ENCODE results near the gene AXIN1. TPM values are rescaled to one million over a fixed set of nuclear protein-coding genes. Genes with fewer than 3 reads are reported as not detected.
A peak's percentile ranks its signal among the peaks of the same experiment; 100 is the strongest.

The AXIN1 gene
- total and polyA plus RNA-seq, 9 of the 15 experiments (the other 6 are each of a cell fraction or from before 2014, with no cell fraction given): 0.42 to 58.0 (median 25.9) TPM

DNA sequence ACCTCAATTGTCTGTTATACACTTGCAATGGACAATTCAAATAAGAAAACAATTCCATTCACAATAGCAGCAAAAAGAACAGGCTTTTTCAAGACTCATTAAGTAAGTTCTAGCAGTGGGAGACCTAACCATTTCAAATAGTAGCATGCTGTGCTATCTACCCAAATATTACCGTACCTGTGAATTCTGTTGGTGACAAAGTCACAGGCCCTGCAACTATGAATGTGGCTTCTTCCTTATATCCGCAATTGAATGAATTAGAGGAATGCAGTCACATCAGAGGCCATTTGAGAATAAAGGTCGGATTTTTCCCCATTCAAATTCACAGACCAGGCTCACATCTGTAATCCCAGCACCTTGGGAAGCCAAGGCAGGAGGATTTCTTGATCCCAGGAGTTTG is 43.7 kb upstream of the AXIN1 start:
- peaks cover 29 to 55% of the 10 kb centered on the region in 2 experiments for H3K4me1 ChIP-seq (replicated peaks in 1 of 2; ENCODE audit: control insufficient read depth in 2 of 2, insufficient read depth in 2 of 2, low read length in 2 of 2)
- H4K20me1 ChIP-seq (replicated peaks; ENCODE audit: control insufficient read depth, insufficient read depth, low read length): no peaks in the 10 kb centered on the region
- ATAC-seq: no peak
- ChIA-PET POLR2A (interaction anchor here (0.6 to 1.2 kb wide), 8 partner anchors 9 to 280 kb away, joined by 3 to 5 read pairs (median 3); partner anchors contain the start of genes CAPN15 and METTL26), CTCF (ENCODE audit: low intra/inter-chr PET ratio) (no interaction called here)
- H3K27ac ChIP-seq (ENCODE audit: extremely low read depth, low read depth, low read length): peak overlapping the region; percentile 95
- H3K4me2 ChIP-seq (ENCODE audit: insufficient read depth, low read length): peak overlapping the region; percentile 90
- peak overlapping the region; percentile 76 to 94; a peak in 3 of 4 replicates for H3K9ac ChIP-seq (ENCODE audit: insufficient read depth in 1 of 2, low read depth in 2 of 2, low read length in 2 of 2)
- in situ Hi-C loops (cut with MboI): loop anchor here (10.0 kb wide), 1 partner anchor 279 kb away; the partner anchor contains the start of gene RHBDL1
- no peaks in the 10 kb centered on the region for H3K9me1 ChIP-seq (ENCODE audit: control insufficient read depth, insufficient read depth, low read length)
- H3K4me3 ChIP-seq: peak overlapping the region; percentile 70
- intact Hi-C loops (cut with micrococcal nuclease): loop anchor here (5.0 to 10.0 kb wide), 3 partner anchors 89 to 286 kb away; partner anchors contain the start of genes JMJD8, RHOT2 and STUB1
- H3K79me2 ChIP-seq (ENCODE audit: control insufficient read depth, insufficient read depth, low read length): peaks cover 56% of the 10 kb centered on the region
- DNase-seq (ENCODE audit: extremely low read depth in 1 of 4, low spot score in 3 of 4): no peak
- H3K27me3 ChIP-seq (ENCODE audit: control insufficient read depth in 2 of 2, insufficient read depth in 2 of 2, low read length in 2 of 2): no peaks in the 10 kb centered on the region
- TSS peak; percentile 56 for BruUV-seq (replicated peaks)
- 5% methylated on average over 3 of the region's 3 CpGs for WGBS (ENCODE audit: insufficient coverage, low coverage, missing lambda C conversion rate)
- peak overlapping the region; percentile 90 for H2AFZ ChIP-seq (ENCODE audit: low read depth, low read length)
- no peak for FAIRE-seq
- H3K9me3 ChIP-seq (replicated peaks; ENCODE audit: control insufficient read depth, insufficient read depth, low read depth, low read length): peaks cover 3% of the 10 kb centered on the region; the same call in 1 of the 2 replicates
- H3K36me3 ChIP-seq (ENCODE audit: control insufficient read depth, insufficient read depth, low read length): peaks cover 24% of the 10 kb centered on the region
- TF ChIP-seq SAFB (IDR thresholded peaks at IDR 0.05; ENCODE audit: borderline replicate concordance, low read depth, low read length): no peak
- no peak for TF ChIP-seq ZNF583 (CRISPR knock-in tag; IDR thresholded peaks at IDR 0.05)
- TF ChIP-seq ZFX (CRISPR knock-in tag; IDR thresholded peaks at IDR 0.05): no peak
- TF ChIP-seq LCOR (CRISPR knock-in tag; IDR thresholded peaks at IDR 0.05): 0 out of 2 replicates have a peak, but pooled peaks have one; percentile 24
- TF ChIP-seq, protein P1, sequence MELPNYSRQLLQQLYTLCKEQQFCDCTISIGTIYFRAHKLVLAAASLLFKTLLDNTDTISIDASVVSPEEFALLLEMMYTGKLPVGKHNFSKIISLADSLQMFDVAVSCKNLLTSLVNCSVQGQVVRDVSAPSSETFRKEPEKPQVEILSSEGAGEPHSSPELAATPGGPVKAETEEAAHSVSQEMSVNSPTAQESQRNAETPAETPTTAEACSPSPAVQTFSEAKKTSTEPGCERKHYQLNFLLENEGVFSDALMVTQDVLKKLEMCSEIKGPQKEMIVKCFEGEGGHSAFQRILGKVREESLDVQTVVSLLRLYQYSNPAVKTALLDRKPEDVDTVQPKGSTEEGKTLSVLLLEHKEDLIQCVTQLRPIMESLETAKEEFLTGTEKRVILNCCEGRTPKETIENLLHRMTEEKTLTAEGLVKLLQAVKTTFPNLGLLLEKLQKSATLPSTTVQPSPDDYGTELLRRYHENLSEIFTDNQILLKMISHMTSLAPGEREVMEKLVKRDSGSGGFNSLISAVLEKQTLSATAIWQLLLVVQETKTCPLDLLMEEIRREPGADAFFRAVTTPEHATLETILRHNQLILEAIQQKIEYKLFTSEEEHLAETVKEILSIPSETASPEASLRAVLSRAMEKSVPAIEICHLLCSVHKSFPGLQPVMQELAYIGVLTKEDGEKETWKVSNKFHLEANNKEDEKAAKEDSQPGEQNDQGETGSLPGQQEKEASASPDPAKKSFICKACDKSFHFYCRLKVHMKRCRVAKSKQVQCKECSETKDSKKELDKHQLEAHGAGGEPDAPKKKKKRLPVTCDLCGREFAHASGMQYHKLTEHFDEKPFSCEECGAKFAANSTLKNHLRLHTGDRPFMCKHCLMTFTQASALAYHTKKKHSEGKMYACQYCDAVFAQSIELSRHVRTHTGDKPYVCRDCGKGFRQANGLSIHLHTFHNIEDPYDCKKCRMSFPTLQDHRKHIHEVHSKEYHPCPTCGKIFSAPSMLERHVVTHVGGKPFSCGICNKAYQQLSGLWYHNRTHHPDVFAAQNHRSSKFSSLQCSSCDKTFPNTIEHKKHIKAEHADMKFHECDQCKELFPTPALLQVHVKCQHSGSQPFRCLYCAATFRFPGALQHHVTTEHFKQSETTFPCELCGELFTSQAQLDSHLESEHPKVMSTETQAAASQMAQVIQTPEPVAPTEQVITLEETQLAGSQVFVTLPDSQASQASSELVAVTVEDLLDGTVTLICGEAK (IDR thresholded peaks at IDR 0.05): 0 out of 2 replicates have a peak, but pooled peaks have one; percentile 26
- TF ChIP-seq, protein P1 (CRISPR knock-in tag; IDR thresholded peaks at IDR 0.05): no peak
- no peak for TF ChIP-seq HNRNPH1 (optimal IDR thresholded peaks at IDR 0.05; ENCODE audit: low read depth, low read length)
- TF ChIP-seq SOX6 (IDR thresholded peaks at IDR 0.05): no peak
- TF ChIP-seq MAFK (IDR thresholded peaks at IDR 0.05; ENCODE audit: low read length): no peak
- no peak for TF ChIP-seq ETS2 (tag; IDR thresholded peaks at IDR 0.05; ENCODE audit: borderline replicate concordance, poor library complexity, severe bottlenecking)
- TF ChIP-seq EP400 (IDR thresholded peaks at IDR 0.05): no peak
- TF ChIP-seq KDM2B (CRISPR knock-in tag; IDR thresholded peaks at IDR 0.05): 0 out of 2 replicates have a peak, but pooled peaks have one; percentile 33
- TF ChIP-seq, protein P2, sequence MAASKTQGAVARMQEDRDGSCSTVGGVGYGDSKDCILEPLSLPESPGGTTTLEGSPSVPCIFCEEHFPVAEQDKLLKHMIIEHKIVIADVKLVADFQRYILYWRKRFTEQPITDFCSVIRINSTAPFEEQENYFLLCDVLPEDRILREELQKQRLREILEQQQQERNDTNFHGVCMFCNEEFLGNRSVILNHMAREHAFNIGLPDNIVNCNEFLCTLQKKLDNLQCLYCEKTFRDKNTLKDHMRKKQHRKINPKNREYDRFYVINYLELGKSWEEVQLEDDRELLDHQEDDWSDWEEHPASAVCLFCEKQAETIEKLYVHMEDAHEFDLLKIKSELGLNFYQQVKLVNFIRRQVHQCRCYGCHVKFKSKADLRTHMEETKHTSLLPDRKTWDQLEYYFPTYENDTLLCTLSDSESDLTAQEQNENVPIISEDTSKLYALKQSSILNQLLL (CRISPR knock-in tag; IDR thresholded peaks at IDR 0.05; ENCODE audit: borderline replicate concordance): no peak

Measured in K562 (cell line).